DMS 273 (cell line): ENCODE results near the gene STKLD1.
A peak's percentile ranks its signal among the peaks of the same experiment; 100 is the strongest.
"Not testable (repeated sequence)": the region's sequence is repeated elsewhere in the genome, so short reads cannot be mapped to it uniquely, and the experiment has no call there.

ENCODE experiments used
- DNase-seq: peaks from one replicate; lab custom pipeline; 2025; ENCODE audit not compliant: unreplicated experiment; lab: John Stamatoyannopoulos, UW

Gene STKLD1

GRCh38 chr9:133382507-133383141 is 6.5 kb downstream of the STKLD1 start:
- DNase-seq: no peak

- DNase-seq: no peak
Observed at GRCh38 chr9:133383438-133383837, 7.3 kb downstream of the STKLD1 start.

GRCh38 chr9:133384736-133385321 is 8.7 kb downstream of the STKLD1 start:
- DNase-seq: no peak

GRCh38 chr9:133385452-133385851 is 9.3 kb downstream of the STKLD1 start:
- DNase-seq: no peak

GRCh38 chr9:133386338-133386737 is 10.2 kb downstream of the STKLD1 start:
- DNase-seq: no peak

- no peak for DNase-seq
Observed at GRCh38 chr9:133387680-133388079, 11.5 kb downstream of the STKLD1 start.

- DNase-seq: no peak
Observed at GRCh38 chr9:133389025-133389557, 12.9 kb downstream of the STKLD1 start.

GRCh38 chr9:133389562-133389961 is 13.4 kb downstream of the STKLD1 start:
- no peak for DNase-seq

GRCh38 chr9:133390713-133391112 is 14.5 kb downstream of the STKLD1 start:
- no peak for DNase-seq

- not testable (repeated sequence) for DNase-seq
Observed at GRCh38 chr9:133391449-133391848, 15.3 kb downstream of the STKLD1 start.

GRCh38 chr9:133392308-133392707 is 16.1 kb downstream of the STKLD1 start:
- DNase-seq: not testable (repeated sequence)

GRCh38 chr9:133393399-133393798 is 17.2 kb downstream of the STKLD1 start:
- no peak for DNase-seq

- no peak for DNase-seq
Observed at GRCh38 chr9:133394687-133395271, 18.6 kb downstream of the STKLD1 start.

GRCh38 chr9:133396952-133397351 is 20.8 kb downstream of the STKLD1 start:
- DNase-seq: peak; percentile 46

- no peak for DNase-seq
Observed at GRCh38 chr9:133397370-133397769, 21.2 kb downstream of the STKLD1 start.

GRCh38 chr9:133397895-133398294 is 21.7 kb downstream of the STKLD1 start:
- no peak for DNase-seq

GRCh38 chr9:133400292-133400691 is 24.1 kb downstream of the STKLD1 start:
- DNase-seq: no peak

- no peak for DNase-seq
Observed at GRCh38 chr9:133401588-133401987, 25.4 kb downstream of the STKLD1 start.

GRCh38 chr9:133402689-133403088 is 26.5 kb downstream of the STKLD1 start:
- no peak for DNase-seq

GRCh38 chr9:133403766-133404453 is 27.7 kb downstream of the STKLD1 start:
- peak; percentile 65 for DNase-seq

- DNase-seq: no peak
Observed at GRCh38 chr9:133404454-133405002, 28.4 kb downstream of the STKLD1 start.
